ENCODE measurements around the gene ECI2.
"Not testable (repeated sequence)": the region's sequence is repeated elsewhere in the genome, so short reads cannot be mapped to it uniquely, and the experiment has no call there.

The ECI2 gene

DNA sequence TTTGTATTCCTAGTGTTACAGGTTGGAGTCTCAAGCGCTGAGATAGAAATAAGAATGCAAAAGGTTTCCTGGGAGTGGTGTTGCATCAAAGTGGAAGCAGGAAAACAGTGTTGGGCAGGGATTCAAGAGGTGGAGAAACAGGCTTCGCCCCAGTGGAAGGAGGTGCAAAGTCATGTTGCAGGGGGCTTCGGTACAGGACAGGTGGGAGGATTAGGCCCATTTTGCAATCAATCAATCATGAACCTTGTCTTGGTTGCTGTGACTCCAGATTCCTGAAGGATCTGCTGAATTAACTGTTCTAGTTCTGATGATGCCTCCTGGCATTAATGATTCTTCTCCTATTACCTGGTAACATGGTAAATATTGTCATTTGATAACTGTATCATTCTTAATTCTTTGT is 34.1 kb downstream of the ECI2 start:
- DNase-seq, result no peak

DNA sequence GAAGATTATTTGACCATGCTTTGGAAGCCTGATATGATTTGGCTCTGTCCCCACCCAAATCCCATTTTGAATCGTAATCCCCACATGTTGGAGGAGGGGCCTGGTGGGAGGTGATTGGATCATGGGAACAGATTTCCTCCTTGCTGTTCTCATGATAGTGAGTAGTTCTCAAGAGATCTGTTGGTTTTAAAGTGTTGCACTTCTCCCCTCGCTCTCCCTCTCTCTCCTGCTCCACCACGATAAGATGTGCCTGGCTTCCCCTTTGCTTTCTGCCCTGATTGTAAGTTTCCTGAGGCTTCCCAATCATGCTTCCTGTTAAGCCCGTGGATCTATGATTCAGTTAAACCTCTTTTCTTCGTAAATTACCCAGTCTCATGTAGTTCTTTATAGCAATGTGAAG is 34.7 kb downstream of the ECI2 start:
- DNase-seq, result no peak

DNA sequence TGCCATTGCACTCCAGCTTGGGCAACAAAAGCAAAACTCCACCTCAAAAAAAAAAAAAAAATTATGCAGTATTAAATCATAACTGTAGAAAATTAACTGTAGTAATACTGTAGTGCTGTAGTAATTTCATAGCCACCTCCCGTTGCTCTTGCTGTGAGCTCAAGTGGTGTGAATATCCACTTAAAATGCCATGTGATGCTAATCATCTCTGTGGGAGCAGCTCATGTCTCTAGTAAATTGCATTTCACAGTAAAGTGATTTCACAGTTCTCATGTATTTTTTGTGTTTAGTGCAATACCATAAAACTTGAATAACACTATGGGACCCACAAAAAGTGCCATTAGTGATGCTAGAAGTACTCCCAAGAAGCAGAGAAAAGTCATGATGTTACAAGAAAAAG is 42.1 kb downstream of the ECI2 start:
- DNase-seq, result peak; percentile 24

DNA sequence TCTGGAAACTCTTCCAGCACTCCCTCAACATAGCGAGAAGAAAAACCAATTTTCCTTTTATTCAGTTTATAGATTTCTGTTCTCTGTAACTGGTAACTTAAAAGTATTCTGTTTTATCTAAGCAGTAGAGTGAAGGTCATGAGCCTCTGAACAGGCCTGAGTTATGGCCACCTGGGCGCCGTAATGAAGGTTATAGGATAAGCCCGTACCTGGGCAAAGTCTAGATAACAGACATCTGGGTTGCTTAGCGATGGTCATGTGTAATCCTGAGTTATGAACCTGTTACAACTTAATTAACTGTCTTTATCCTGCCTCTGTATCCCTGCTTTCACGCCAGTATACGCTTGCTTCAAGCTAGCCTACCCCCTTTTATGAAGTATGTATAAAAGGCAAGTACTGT is 43.4 kb downstream of the ECI2 start:
- no peak for DNase-seq

DNA sequence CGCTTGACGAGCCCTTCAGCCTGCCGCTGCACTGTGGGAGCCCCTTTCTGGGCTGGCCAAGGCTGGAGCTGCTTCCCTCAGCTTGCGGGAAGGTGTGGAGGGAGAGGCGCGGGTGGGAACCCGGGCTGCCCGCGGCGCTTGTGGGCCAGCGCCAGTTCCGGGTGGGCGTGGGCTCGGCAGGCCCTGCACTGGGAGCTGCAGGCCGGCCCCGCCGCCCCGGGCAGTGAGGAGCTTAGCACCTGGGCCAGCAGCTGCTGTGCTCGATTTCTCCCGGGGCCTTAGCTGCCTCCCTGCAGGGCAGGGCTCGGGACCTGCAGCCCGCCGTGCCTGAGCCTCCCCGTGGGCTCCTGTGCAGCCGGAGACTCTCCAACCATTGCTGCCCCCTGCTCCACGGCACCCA is 45.3 kb downstream of the ECI2 start:
- not testable (repeated sequence) for DNase-seq

DNA sequence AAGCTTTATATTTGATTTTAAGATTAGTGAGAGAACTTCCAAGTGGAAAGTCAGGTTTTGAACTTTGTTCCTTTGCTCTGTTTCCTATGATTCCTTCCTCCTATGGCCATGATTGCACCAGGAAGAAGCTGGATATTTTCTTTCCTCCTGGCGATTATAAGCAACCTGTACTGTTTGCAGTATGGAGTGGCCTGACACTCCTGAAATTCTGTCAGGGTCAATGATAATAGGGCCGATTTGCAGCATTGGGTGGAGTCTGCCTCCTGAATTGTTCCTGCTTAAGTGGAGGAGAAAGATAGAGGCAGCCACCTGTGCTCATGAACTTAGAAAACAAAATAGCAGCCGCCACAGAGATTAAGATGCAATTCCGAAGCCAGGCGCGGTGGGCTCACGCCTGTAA is 46.7 kb downstream of the ECI2 start:
- DNase-seq, result no peak

DNA sequence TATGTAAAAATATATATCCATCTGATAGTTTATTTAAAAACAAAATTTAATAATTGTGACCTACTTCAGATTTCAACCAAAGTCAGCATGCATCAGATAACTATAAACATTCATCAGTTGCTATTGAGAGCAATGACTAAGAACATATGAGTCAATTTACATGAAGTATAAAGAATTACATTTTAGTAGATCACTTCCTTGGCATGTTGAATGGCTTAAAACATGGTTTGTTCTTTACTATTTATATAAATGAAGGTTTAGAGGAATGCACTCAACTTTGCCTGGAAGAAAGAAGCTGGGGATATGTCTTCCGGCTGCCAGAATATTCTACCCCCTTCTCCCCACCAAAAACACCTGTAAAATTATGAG is 50.1 kb downstream of the ECI2 start:
- DNase-seq, result no peak

DNA sequence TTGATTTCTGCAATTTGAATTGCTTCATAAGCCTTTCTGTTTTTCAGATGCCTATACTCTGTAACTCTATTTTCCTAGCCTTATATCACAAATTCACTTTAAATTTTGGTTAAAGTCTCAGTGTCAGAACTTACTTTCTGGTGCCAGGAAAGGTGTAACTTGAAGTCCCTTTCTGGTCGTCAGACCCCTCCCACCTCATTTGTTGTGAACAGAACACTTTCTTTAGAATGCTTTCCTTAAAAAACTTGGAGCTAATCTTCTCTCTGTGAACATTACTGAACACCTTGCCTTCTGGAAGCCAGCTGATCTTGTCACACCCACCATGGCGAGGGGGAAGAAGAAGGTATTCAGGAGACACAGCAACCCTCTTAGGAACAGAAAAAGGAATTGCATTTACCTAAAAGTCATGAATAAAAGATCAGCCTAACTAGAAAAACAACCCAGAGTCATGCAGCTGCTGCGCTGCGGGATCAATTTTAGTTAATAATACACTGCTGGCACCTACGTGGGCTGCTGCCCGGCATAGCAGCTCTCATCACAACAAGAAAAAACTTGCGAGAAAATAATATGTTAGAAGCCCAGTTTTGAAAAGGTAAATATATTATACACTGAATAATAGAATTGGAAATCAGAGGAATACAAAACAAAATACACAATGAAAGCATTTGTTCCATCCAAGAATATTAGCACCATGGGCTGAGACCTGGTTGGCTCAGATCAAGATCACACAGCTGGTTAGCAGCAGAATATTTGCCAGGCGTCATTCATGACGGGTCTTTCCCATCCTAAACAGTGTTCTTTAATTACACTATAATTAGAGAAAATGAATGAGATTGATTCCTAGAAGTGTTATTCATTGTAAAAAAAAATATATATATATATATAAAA is 50.7 kb downstream of the ECI2 start:
- DNase-seq, result peak; percentile 95

DNA sequence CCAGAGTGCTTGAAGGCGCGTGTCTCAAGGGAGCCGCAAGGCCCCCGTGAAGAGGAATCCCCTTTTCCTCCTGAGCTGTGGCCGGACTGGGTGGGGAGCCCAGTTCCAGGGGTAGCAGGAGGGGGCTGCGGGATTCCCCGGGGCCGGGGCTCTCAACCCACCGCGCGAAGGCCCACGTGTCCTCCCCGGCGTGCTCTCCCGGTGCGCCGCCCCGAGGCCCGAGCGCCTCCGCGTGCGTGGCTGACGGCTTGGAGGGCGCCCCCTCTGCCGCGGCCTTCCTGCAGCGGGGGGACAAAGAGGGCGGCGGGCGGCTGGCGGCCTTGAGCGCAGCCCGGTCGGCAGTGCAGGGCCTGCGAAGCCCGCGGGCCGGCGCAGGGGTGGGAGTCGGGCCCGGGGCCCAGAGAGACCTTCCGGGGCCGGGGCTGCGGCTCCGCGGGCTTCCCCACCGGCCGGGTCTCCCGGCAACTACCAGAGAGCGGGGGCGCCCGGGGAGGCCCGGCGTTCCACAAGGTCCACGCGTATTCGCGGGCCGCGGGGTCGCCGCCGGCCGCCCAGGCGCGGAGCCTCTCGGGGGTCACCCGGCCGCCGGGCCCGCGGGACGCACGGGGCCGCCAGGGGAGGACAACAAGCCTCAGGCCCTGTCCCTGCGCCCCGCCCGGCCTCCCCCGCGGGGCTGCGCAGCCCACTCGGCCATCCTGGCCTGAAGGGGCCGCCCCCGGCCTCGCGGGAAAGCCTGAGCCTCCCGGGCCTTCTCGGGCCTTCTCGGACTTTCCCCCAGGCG is 56.5 kb downstream of the ECI2 start, which contains the start of gene FAM217A:
TSS of gene FAM217A (minus strand) at position 447 of the 781 bp plus-strand sequence. CDS start 1,723 bp downstream, outside the sequence.
- DNase-seq, result no peak

DNA sequence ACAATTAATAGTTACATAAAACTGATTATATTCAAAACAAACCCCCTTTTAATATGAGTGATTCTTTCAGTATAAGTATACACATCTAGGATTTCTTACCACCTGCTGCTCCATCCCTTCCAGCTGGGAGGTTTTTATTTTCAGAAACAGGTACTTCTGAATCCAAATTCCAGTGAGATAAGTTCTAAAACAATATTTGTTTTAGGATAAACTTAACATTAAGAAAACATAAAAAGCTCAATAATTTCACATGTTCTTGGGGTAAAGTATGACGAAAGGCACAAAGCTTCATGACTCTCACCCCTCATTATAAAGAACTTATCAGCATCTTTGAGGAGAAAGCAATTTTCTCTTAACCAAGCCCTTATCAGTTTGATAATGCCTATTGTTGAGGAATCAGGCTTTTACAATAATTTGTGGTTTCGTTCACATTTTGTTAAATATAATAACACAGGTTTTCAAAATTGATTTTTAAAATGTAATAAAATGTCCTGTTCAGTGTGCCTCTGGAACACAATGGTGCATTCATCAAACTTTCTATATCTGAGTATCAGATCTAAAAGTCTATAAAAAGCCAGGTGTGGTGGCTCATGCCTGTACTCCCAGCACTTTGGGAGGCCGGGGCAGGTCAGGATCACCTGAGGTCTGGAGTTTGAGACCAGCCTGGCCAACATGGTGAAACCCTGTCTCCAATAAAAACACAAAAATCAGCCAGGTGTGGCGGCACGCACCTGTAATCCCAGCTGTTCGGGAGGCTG is 60.7 kb downstream of the ECI2 start:
- no peak for DNase-seq

DNA sequence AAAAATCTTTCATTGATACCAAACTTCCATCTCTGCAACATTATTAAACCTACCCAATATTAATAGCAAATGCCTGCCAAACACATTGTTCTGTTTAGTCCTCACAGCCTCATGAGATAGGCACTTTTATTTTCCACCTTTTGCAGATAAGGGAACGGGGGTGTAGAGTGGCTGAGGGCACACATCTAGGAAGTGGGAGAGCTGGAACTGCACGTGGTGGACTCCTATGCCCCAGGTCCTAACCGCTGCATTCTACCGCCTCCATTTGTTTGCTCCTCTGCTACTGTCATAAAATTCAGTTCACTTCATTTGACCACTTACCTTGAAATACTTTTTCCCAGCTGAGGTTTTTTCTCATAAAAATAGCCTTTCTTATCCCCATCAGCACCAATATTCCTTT is 64.0 kb downstream of the ECI2 start:
- DNase-seq, result no peak

DNA sequence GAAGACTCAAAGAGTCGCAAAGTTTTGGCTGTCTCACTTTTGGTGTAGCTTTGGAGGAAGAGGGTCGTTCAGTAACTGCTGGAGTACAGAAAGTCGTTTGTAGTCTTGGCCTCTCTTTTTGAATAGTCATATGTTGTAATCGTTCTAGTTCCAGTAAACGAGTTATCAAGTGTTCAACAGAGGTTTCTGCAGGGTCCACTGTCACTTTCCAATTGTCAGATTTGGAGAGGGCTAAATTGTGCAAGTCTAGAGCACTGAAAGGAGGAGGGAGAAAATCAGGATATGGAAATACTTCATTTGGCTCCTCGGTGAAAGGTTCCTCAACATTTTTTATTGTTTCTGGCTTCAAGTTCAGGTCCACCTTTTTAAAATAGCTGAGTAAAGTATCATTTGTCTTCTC is 66.2 kb downstream of the ECI2 start:
- no peak for DNase-seq

DNA sequence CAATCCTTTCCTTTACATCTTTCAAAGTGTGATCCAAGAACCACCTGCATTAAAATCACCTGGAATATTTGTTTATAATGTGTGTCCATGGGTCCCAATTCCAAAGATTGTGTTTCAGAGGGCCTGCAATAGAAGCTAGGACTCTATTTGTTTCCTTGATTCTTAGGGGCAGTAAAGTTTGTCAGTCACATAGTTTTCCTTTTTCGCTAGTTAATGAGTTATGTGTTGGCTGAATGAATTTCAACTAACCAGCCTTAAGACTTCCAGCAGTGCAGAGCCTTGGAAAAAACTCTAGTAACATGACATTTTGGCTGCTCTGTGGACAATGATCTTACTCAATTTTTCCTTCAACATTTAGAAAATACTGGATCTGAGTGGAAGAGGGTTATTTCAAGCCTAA is 67.7 kb downstream of the ECI2 start:
- DNase-seq, result no peak

DNA sequence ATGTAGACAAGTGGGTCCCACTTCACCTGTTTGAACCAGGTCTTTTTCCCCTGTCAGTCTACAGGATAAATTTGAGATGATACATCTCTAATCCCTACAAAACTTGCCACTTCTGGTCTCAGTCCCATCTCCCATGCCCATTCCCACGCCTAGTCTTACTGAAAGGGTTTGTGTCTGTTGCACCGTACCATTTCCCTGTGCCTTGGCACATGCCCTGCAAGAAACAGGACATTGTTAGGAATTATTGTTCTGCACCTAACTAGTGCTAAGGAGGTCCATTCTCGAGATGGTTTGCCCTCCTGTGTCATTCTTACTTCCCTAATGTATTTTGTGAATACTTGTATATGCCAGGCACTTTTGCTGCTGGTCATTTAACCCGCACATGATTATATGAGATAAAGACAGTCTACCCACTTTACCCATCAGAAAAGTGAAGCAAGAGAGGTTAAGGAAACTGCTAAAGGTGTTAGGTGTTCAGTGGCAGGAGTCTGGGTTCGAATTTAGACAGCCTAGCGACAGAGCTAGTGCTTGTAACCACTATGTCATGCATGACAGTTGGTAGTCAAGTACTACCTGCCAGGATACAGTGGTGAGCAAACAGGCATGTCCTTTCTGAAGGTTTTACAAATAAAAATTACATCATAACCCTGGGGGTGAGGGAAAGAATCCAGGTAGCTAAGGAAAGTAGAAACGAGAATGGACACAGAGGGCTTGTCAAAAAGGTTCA is 69.2 kb downstream of the ECI2 start:
- no peak for DNase-seq
